Measurements from ENCODE around the gene MRPL2.

- TF ChIP-seq, protein P1, sequence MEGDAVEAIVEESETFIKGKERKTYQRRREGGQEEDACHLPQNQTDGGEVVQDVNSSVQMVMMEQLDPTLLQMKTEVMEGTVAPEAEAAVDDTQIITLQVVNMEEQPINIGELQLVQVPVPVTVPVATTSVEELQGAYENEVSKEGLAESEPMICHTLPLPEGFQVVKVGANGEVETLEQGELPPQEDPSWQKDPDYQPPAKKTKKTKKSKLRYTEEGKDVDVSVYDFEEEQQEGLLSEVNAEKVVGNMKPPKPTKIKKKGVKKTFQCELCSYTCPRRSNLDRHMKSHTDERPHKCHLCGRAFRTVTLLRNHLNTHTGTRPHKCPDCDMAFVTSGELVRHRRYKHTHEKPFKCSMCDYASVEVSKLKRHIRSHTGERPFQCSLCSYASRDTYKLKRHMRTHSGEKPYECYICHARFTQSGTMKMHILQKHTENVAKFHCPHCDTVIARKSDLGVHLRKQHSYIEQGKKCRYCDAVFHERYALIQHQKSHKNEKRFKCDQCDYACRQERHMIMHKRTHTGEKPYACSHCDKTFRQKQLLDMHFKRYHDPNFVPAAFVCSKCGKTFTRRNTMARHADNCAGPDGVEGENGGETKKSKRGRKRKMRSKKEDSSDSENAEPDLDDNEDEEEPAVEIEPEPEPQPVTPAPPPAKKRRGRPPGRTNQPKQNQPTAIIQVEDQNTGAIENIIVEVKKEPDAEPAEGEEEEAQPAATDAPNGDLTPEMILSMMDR (IDR thresholded peaks at IDR 0.05), result no peak
- no peak for TF ChIP-seq POLR2A (IDR thresholded peaks at IDR 0.05)
Observed at GRCh38 chr6:43062818-43063217, 3.6 kb upstream of the MRPL2 start.

Measured in body of pancreas (tissue), 4 donors.